ENCODE data around the gene C9orf153. TPM values are rescaled to one million over a fixed set of nuclear protein-coding genes. Genes with fewer than 3 reads are reported as not detected.
"Not testable (repeated sequence)": the region's sequence is repeated elsewhere in the genome, so short reads cannot be mapped to it uniquely, and the experiment has no call there.

C9orf153 gene
- total RNA-seq, 6 donors from 2014 or later = 0.30 to 1.5 (median 1.0) TPM; not detected in 3

DNA sequence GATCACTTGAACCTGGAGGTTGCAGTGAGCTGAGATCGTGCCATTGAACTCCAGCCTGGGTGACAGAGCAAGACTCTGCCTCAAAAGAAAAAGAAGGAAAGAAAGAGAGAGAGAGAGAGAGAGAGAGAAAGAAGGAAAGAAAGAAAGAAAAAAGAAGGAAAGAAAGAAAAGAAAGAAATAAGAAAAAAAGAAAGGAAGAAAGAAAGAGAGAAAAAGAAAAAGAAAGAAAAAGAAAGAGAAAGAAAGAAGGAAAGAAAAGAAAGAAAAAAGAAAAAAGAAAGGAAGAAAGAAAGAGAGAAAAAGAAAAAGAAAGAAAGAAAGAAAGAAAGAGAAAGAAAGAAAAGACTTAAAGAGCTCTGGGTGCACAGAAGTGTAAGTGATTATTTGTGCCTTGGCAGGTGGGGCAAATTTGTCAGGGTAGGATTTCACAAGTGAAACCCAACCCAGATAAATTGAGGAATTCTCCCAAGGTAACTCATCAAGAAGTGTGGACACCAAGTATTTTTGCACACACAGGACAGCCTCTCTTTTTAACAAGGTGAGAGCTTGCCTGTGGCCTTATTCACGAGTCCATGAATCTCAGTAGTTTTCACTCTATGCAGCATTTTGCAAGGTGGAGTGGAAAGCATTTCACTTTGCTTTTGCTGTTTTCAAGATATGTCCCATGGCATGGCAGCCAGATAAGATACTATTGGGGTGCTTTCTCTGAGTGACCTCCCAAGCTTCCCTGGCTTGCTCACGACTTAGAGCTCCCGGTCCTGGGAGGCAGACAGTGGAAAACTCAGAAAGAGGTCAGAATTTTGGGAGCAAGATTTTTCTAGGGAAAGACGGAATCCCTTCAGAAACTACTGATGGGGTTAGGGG is 57.8 kb downstream of the C9orf153 start:
- no peak overlapping the region for H3K4me3 ChIP-seq
- no peak for DNase-seq
- H3K27ac ChIP-seq = no peak overlapping the region
- H3K27me3 ChIP-seq = no peaks in the 10 kb centered on the region
- H3K4me1 ChIP-seq = no peaks in the 10 kb centered on the region
- WGBS, 2 donors = 85 to 86% methylated on average over 5 of the region's 5 CpGs
- H3K9me3 ChIP-seq = no peaks in the 10 kb centered on the region
- TF ChIP-seq, protein P1, sequence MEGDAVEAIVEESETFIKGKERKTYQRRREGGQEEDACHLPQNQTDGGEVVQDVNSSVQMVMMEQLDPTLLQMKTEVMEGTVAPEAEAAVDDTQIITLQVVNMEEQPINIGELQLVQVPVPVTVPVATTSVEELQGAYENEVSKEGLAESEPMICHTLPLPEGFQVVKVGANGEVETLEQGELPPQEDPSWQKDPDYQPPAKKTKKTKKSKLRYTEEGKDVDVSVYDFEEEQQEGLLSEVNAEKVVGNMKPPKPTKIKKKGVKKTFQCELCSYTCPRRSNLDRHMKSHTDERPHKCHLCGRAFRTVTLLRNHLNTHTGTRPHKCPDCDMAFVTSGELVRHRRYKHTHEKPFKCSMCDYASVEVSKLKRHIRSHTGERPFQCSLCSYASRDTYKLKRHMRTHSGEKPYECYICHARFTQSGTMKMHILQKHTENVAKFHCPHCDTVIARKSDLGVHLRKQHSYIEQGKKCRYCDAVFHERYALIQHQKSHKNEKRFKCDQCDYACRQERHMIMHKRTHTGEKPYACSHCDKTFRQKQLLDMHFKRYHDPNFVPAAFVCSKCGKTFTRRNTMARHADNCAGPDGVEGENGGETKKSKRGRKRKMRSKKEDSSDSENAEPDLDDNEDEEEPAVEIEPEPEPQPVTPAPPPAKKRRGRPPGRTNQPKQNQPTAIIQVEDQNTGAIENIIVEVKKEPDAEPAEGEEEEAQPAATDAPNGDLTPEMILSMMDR (IDR thresholded peaks at IDR 0.05) = no peak
- TF ChIP-seq POLR2A (IDR thresholded peaks at IDR 0.05) (no peak), POLR2AphosphoS5 (IDR thresholded peaks at IDR 0.05) (no peak), EP300 (IDR thresholded peaks at IDR 0.05) (no peak)
- ATAC-seq (ENCODE audit: low FRiP score in 2 of 2) = no peak
- no peaks in the 10 kb centered on the region for H3K36me3 ChIP-seq

DNA sequence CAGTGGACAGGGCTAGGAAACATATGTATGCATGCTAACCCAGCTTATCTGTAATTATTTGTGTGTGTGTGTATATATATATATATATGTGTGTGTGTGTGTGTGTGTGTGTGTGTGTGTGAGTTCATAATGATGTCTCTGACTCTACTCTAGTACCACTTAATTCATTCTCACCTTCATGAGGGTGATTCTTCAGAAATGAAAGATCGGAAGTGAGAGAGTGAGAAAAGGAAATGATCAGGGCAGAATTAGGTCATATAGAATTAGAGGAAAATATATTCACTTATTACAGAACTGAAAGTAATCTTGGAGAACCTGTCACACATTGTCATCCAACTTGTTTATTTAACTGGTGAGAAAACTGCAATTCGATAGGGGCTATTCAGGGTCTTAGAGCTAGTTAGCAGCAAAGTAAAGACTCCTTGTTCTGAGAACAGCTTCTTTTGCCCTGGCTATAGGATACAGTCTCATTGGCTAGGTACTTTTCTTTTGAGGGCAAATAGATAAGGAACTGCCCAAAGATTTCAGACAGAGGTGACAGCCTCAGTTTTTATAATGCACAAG is 58.8 kb downstream of the C9orf153 start:
- no peak overlapping the region for H3K4me3 ChIP-seq
- H3K27me3 ChIP-seq = no peaks in the 10 kb centered on the region
- DNase-seq (no peak), ATAC-seq (ENCODE audit: low FRiP score in 2 of 2) (no peak)
- H3K9me3 ChIP-seq = no peaks in the 10 kb centered on the region
- H3K36me3 ChIP-seq = no peaks in the 10 kb centered on the region
- TF ChIP-seq, protein P1 (IDR thresholded peaks at IDR 0.05) = no peak
- TF ChIP-seq POLR2A (IDR thresholded peaks at IDR 0.05) (no peak), POLR2AphosphoS5 (IDR thresholded peaks at IDR 0.05) (no peak), EP300 (IDR thresholded peaks at IDR 0.05) (no peak)
- no peak overlapping the region for H3K27ac ChIP-seq
- H3K4me1 ChIP-seq = no peaks in the 10 kb centered on the region
- 50 to 54% methylated on average over 2 of the region's 2 CpGs for WGBS, 2 donors

DNA sequence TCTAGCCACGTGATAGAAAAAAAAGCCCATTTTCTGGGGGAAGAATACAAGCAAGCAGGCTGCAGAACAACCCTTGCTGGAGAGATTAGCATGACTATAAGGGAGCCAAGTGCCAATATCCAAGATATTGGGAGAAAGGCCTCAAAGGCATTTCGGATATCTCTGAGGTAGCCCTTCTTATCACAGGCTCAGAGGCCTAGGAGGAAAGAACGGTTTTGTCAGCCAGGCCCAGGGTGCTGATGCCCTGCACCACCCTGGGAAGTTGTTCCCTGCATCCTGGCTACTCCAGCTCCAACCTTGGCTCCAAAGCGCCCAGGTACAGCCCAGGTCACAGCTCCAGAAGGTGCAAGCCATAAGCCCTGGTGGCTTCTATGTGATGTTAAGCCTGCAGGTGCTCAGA is 66.4 kb downstream of the C9orf153 start:
- Histone ChIP-seq H3K4me3 (no peak overlapping the region), H3K36me3 (no peaks in the 10 kb centered on the region), H3K27ac (no peak overlapping the region), H3K4me1 (no peaks in the 10 kb centered on the region), H3K27me3 (no peaks in the 10 kb centered on the region), H3K9me3 (peaks cover 7 to 21% (median 11%) of the 10 kb centered on the region in 4 donors)
- ATAC-seq (ENCODE audit: low FRiP score in 2 of 2) (no peak), DNase-seq (no peak)
- WGBS, 2 donors = 73 to 80% methylated on average over 4 of the region's 4 CpGs
- TF ChIP-seq, protein P1 (IDR thresholded peaks at IDR 0.05) = no peak
- no peak for TF ChIP-seq POLR2A (IDR thresholded peaks at IDR 0.05)
- no peak for TF ChIP-seq EP300 (IDR thresholded peaks at IDR 0.05)
- no peak for TF ChIP-seq POLR2AphosphoS5 (IDR thresholded peaks at IDR 0.05)

DNA sequence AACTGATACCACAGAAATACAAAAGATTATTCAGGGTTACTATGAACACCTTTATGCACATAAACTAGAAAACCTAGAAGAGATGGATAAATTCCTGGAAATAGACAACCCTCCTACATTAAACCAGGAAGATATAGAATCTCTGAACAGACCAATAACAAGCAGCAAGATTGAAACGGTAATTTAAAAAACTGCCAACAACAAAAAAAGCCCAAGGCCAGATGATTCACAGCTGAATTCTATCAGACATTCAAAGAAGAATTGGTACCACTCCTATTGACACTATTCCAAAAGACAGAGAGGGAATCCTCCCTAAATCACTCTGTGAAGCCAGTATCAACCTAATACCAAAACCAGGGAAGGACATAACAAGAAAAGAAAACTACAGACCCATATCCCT is 68.8 kb downstream of the C9orf153 start:
- not testable (repeated sequence) for ATAC-seq (ENCODE audit: low FRiP score in 2 of 2); H3K4me3 ChIP-seq; H3K27ac ChIP-seq; DNase-seq; H3K4me1 ChIP-seq; H3K27me3 ChIP-seq; H3K36me3 ChIP-seq
- H3K9me3 ChIP-seq = peaks cover 7 to 21% (median 11%) of the 10 kb centered on the region in 4 donors
- 94 to 95% methylated on average over 1 of the region's 1 CpG for WGBS, 2 donors

DNA sequence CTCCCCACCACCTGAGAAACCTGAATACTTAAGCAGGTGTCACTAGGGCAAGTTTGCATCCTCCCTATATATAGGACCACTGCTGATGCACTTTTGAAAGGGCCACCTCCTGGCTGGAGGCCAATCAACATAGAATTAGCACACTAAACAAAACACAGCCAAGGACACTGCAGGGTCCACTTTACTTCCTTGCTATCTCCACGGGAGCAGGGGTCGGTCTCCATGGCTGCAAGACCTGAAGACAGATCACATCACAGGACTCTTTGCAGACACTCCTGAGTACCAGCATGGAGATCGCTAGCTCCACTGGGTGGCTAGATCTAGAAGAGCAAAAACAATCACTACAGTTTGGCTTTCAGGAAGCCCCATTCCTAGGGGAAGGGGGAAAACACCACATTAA is 72.3 kb downstream of the C9orf153 start:
- ATAC-seq (ENCODE audit: low FRiP score in 2 of 2) = no peak
- TF ChIP-seq EP300 (IDR thresholded peaks at IDR 0.05) (no peak), POLR2AphosphoS5 (IDR thresholded peaks at IDR 0.05) (no peak), POLR2A (IDR thresholded peaks at IDR 0.05) (no peak)
- TF ChIP-seq, protein P1 (IDR thresholded peaks at IDR 0.05) = no peak
- no peak for DNase-seq
- Histone ChIP-seq H3K9me3 (peaks cover 0 to 7% (median under 1%) of the 10 kb centered on the region in 4 donors), H3K27me3 (no peaks in the 10 kb centered on the region), H3K27ac (no peak overlapping the region), H3K4me1 (no peaks in the 10 kb centered on the region), H3K4me3 (no peak overlapping the region), H3K36me3 (no peaks in the 10 kb centered on the region)
- WGBS, 2 donors = 38 to 43% methylated on average over 3 of the region's 3 CpGs

Measured in upper lobe of left lung (tissue), 6 donors.